GM13976 (cell line): ENCODE results near the gene RSRC2.
"Not testable (repeated sequence)": the region's sequence is repeated elsewhere in the genome, so short reads cannot be mapped to it uniquely, and the experiment has no call there.

Experiments
- DNase-seq: peaks from one replicate; pipeline ENCODE4 v3.0.0; 2012; ENCODE audit warnings: low spot score
- CTCF ChIP-seq: IDR thresholded peaks from 2 replicates; pipeline ENCODE4 v1.5.1; 2012; ENCODE audit warnings: borderline replicate concordance, mild to moderate bottlenecking; ENCODE audit not compliant: insufficient read depth; ENCODE audit errors: extremely low read depth, missing control alignments, control extremely low read depth
- in situ Hi-C: fragments of 300-500 bp; cut with MboI; formaldehyde crosslinking; loops from one replicate; pipeline ENCODE4 v1.12.0; 2022; ENCODE audit warnings: low sequenced_read_pairs, mixed read lengths, inconsistent platforms; ENCODE audit not compliant: unreplicated experiment

Gene RSRC2

GRCh38 chr12:122501489-122501989 lies 25.2 kb downstream of the RSRC2 start:
- in situ Hi-C loops: no loop called here
- TF ChIP-seq CTCF: no peak
- DNase-seq: peak; percentile 19

DNA sequence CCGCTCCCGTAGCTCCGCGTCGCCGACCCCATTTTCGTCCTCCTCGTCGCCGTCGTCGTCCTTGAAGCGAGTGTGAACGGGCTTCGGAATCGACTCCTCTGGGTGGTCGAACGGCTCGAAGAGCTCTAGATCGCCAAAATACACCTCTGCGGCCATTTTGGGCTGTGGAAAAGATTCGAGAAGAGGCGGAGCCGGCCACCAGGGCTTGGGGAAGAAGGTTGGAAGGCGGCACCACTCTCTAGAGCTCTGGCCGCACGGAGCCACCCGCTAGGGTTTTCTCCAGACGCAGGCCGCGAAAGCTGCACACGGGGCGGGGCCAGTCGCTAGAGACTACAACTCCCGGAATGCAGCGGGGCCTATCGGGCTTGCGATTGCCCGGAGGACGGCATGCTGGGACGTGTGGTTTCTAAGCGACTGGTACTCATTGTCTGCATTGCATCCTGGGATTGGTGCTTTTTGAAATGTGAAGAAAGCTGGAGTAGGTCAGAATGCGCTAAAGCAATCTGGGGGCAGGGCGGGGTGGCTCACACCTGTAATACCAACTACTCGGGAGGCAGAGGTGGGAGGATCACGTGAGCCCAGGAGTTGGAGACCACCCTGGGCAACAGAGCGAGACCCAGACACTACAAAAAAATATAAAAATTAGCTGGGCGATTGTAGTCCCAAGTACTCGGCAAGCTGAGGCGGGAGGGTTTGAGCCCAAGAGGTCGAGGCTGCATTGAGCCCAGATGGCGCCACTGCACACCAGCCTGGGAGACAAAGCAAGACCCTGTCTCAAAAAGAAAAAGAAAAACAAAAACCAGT lies 25.8 kb downstream of the RSRC2 start, which contains the start of gene ZCCHC8:
ZCCHC8 (minus strand) TSS at position 248 of the 804 bp plus-strand sequence; CDS start at position 156, 92 bp downstream.
- no peak for TF ChIP-seq CTCF
- peak; percentile 93 for DNase-seq
- in situ Hi-C loops: no loop called here

- peak; percentile 57 for DNase-seq
- in situ Hi-C loops: no loop called here
- no peak for TF ChIP-seq CTCF
These were observed 26.6 kb downstream of the RSRC2 start for GRCh38 chr12:122499991-122500684.

GRCh38 chr12:122495258-122495657 lies 31.5 kb downstream of the RSRC2 start:
- no peak for DNase-seq
- TF ChIP-seq CTCF: no peak
- in situ Hi-C loops: no loop called here

DNA sequence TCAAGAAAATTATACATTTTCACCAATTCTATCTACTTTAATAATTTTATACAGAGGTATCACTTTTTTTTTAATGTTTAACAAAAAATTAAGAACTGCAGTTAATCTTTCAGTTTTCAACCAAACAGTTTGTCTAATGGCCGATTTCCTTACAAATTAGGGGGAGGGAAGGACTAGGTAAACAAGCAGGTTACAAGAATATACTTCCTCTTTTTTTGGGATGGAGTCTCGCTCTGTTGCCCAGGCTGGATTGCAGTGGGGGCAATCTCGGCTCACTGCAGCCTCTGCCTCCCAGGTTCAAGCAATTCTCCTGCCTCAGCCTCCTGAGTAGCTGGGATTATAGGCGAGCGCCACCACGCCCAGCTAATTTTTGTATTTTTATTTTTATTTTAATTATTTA lies 33.5 kb downstream of the RSRC2 start:
- DNase-seq, in situ Hi-C loops: not testable (repeated sequence)

GRCh38 chr12:122491991-122492390 lies 34.7 kb downstream of the RSRC2 start:
- in situ Hi-C loops: no loop called here
- DNase-seq: no peak
- no peak for TF ChIP-seq CTCF

- TF ChIP-seq CTCF: no peak
- no peak for DNase-seq
- in situ Hi-C loops: no loop called here
These were observed 37.7 kb downstream of the RSRC2 start for GRCh38 chr12:122489038-122489437.

DNA sequence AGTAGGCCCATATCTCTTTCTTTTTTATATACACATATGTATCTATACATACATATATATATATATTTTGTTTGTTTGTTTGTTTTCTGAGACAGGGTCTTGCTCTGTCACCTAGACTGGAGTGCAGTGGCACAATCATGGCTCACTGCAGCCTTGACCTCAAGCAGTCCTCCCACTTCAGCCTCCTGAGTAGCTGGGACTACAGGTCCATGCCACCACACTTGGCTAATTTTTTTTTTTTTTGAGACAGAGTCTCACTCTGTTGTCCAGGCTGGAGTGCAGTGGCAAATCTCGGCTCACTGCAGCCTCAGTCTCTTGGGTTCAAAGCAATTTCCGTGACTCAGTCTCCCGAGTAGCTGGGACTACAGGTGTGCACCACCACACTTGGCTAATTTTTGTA lies 38.9 kb downstream of the RSRC2 start:
- in situ Hi-C loops, DNase-seq: not testable (repeated sequence)
